HepG2 (cell line): Measurements from ENCODE around the gene MSANTD4. TPM values are rescaled to one million over a fixed set of nuclear protein-coding genes. Genes with fewer than 3 reads are reported as not detected.

ENCODE experiments used
- ATAC-seq: fragments of 200-7000 bp; cut with Tn5 transposase; 3 replicates; pipeline ENCODE4 v1.9.1; 2020; ENCODE audit warnings: mild to moderate bottlenecking, moderate library complexity
- BruUV-seq: library from RNA; stranded (reverse); fragments of 400-500 nt; replicated peaks from 2 replicates; lab custom pipeline; 2021; lab: Mats Ljungman, UMichigan
- CTCF ChIA-PET: fragments of 300-600 bp; formaldehyde crosslinking; extraction: SDS; loops from one replicate; lab custom pipeline; 2021; ENCODE audit warnings: low total read pairs, inconsistent platforms, low intra/inter-chr PET ratio; lab: Yijun Ruan, JAX
- POLR2A ChIA-PET: fragments of 350-600 bp; sonication (Branson Sonifier 250); formaldehyde crosslinking; loops from one replicate; lab custom pipeline; 2020; ENCODE audit warnings: antibody characterized with exemption, inconsistent platforms; lab: Yijun Ruan, JAX
- DNase-seq: peaks from one replicate; pipeline ENCODE4 v3.0.0-alpha.2; 2015; ENCODE audit warnings: low spot score
- FAIRE-seq: peaks from 3 replicates; lab custom pipeline; 2011; peaks lifted over from hg19 to GRCh38; lab: Jason Lieb, UNC
- H2AFZ ChIP-seq: one replicate; pipeline ENCODE4 v1.6.1; 2011; ENCODE audit warnings: low read length, inconsistent platforms
- H3K27ac ChIP-seq: fragments of 300-600 bp; 3 replicates; pipeline ENCODE4 v1.8.0; 2011; ENCODE audit warnings: mixed run types, mild to moderate bottlenecking, mixed read lengths, low read length, inconsistent platforms; ENCODE audit not compliant: insufficient read depth; ENCODE audit errors: extremely low read length
- H3K27me3 ChIP-seq, 2 experiments: fragments of 200-600 bp in 1 of 2; 2 replicates in 1 of 2; 3 replicates in 1 of 2; pipeline versions ENCODE4 v1.6.0 to v1.8.0; 2011; ENCODE audit warnings: low read length in 2 of 2, mild to moderate bottlenecking in 2 of 2, moderate library complexity in 2 of 2, inconsistent platforms in 1 of 2; ENCODE audit not compliant: insufficient read depth in 2 of 2, control insufficient read depth in 1 of 2
- H3K36me3 ChIP-seq, 2 experiments: fragments of 200-600 bp in 1 of 2; replicated peaks in 1 of 2; 2 replicates in 1 of 2; 3 replicates in 1 of 2; pipeline versions ENCODE4 v1.5.1 to v1.8.0; 2011; ENCODE audit warnings: low read length in 2 of 2, inconsistent platforms in 1 of 2; ENCODE audit not compliant: insufficient read depth in 2 of 2, control insufficient read depth in 1 of 2
- H3K4me1 ChIP-seq: 2 replicates; pipeline ENCODE4 v1.5.1; 2012; ENCODE audit warnings: low read length, inconsistent platforms; ENCODE audit not compliant: insufficient read depth
- H3K4me2 ChIP-seq: 2 replicates; pipeline ENCODE4 v1.6.0; 2011; ENCODE audit warnings: low read depth, low read length, inconsistent platforms
- H3K4me3 ChIP-seq, 3 experiments: fragments of 200-600 bp in 1 of 3; sonication (generic), shearing (Covaris generic) in 1 of 3; replicated peaks in 1 of 3; 2 replicates each; pipeline ENCODE4 v1.5.1; 2011 to 2016; ENCODE audit warnings: low read length in 3 of 3, inconsistent platforms in 2 of 3, low read depth in 2 of 3, mild to moderate bottlenecking in 2 of 3, control low read depth in 1 of 3, mixed read lengths in 1 of 3; ENCODE audit not compliant: insufficient read depth in 1 of 3
- H3K79me2 ChIP-seq: one replicate; pipeline ENCODE4 v1.6.1; 2011; ENCODE audit warnings: low read length, inconsistent platforms; ENCODE audit not compliant: insufficient read depth
- H3K9ac ChIP-seq: 2 replicates; pipeline ENCODE4 v1.6.0; 2011; ENCODE audit warnings: mild to moderate bottlenecking, low read depth, low read length, inconsistent platforms; ENCODE audit not compliant: insufficient read depth
- H3K9me3 ChIP-seq: 2 replicates; pipeline ENCODE4 v1.5.1; 2012; ENCODE audit warnings: mild to moderate bottlenecking, low read length
- H4K20me1 ChIP-seq: 2 replicates; pipeline ENCODE4 v1.6.0; 2011; ENCODE audit warnings: inconsistent platforms, mild to moderate bottlenecking, low read length, moderate library complexity; ENCODE audit not compliant: insufficient read depth
- GLI4 ChIP-seq: sonication (generic); formaldehyde crosslinking; IDR thresholded peaks from 2 replicates; pipeline ENCODE4 v1.5.1; 2020; ENCODE audit warnings: missing genetic modification reagents, mild to moderate bottlenecking, moderate library complexity, borderline replicate concordance
- PHF5A ChIP-seq: IDR thresholded peaks from one replicate; pipeline ENCODE4 v1.6.1; 2018; ENCODE audit warnings: low read depth, missing genetic modification reagents; ENCODE audit not compliant: unreplicated experiment
- ZKSCAN1 ChIP-seq: fragments of 150-350 bp; IDR thresholded peaks from 2 replicates; pipeline ENCODE4 v1.6.1; 2014; ENCODE audit warnings: low read length
- ZNF264 ChIP-seq: sonication (generic); formaldehyde crosslinking; IDR thresholded peaks from 2 replicates; pipeline ENCODE4 v1.4.0; 2020; ENCODE audit warnings: missing genetic modification reagents
- ZNF33B ChIP-seq: sonication (generic); formaldehyde crosslinking; IDR thresholded peaks from 2 replicates; pipeline ENCODE4 v1.5.1; 2020; ENCODE audit warnings: mild to moderate bottlenecking, missing genetic modification reagents
- ZNF484 ChIP-seq: sonication (generic); formaldehyde crosslinking; IDR thresholded peaks from 2 replicates; pipeline ENCODE4 v1.5.1; 2020; ENCODE audit warnings: mild to moderate bottlenecking, low read depth, missing genetic modification reagents, borderline replicate concordance
- ZNF772 ChIP-seq: sonication (generic); formaldehyde crosslinking; IDR thresholded peaks from 2 replicates; pipeline ENCODE4 v1.5.0; 2020; ENCODE audit warnings: mild to moderate bottlenecking, missing genetic modification reagents
- ZNF891 ChIP-seq: sonication (generic); formaldehyde crosslinking; IDR thresholded peaks from 2 replicates; pipeline ENCODE4 v1.5.0; 2020; ENCODE audit warnings: mild to moderate bottlenecking, missing genetic modification reagents
- WGBS: methylation state at CpG from one replicate; pipeline ENCODE4 v1.1.6; 2017; ENCODE audit warnings: low lambda C conversion rate; 5-methylcytosine and 5-hydroxymethylcytosine counted together
- in situ Hi-C: cut with HindIII; loops from 2 replicates; pipeline ENCODE4 v1.10.0; 2017; ENCODE audit warnings: low pct_unique_long_range_greater_than_20kb; ENCODE audit not compliant: extremely low pct_ligation_motif_present
- intact Hi-C: fragments of 100-400 bp; cut with micrococcal nuclease; formaldehyde crosslinking; loops from one replicate; pipeline ENCODE4 v1.10.0; 2022; ENCODE audit not compliant: unreplicated experiment
- polyA plus RNA-seq, 8 experiments: library from polyadenylated mRNA; depleted of rRNA in 3 of 8; stranded (reverse) in 7 of 8; unstranded in 1 of 8; fragments of >200 nt; fragmentation: Illumina TruSeq in 4 of 8; extraction: Trizol in 4 of 8; gene quantifications; 2 replicates each; pipeline versions ENCODE4 v1.2.1 to v1.2.3, GENCODE V29; 2011 to 2016; ENCODE audit warnings: low read depth in 4 of 8, missing spikeins in 1 of 8, mixed read lengths in 1 of 8; ENCODE audit not compliant: insufficient read depth in 1 of 8
- total RNA-seq, 5 experiments: library from RNA; depleted of rRNA; stranded (reverse); fragments of >200 nt; fragmentation: Illumina TruSeq; extraction: Trizol; gene quantifications; 2 replicates each; pipeline ENCODE4 v1.2.3, GENCODE V29; 2016; ENCODE audit warnings: low read depth in 1 of 5
- TF ChIP-seq, protein P1 (sequence below): sonication (generic); formaldehyde crosslinking; IDR thresholded peaks from 2 replicates; pipeline ENCODE4 v1.5.0; 2020; ENCODE audit warnings: missing genetic modification reagents
- TF ChIP-seq, protein P2 (sequence below): sonication (generic); formaldehyde crosslinking; IDR thresholded peaks from 2 replicates; pipeline ENCODE4 v1.8.0; 2022; ENCODE audit warnings: mild to moderate bottlenecking, missing genetic modification reagents; ENCODE audit not compliant: insufficient replicate concordance

The MSANTD4 gene
- total and polyA plus RNA-seq, 2 of the 13 experiments (the other 11 are each of a cell fraction or from before 2014, with no cell fraction given): 4.4 to 15.7 TPM

DNA sequence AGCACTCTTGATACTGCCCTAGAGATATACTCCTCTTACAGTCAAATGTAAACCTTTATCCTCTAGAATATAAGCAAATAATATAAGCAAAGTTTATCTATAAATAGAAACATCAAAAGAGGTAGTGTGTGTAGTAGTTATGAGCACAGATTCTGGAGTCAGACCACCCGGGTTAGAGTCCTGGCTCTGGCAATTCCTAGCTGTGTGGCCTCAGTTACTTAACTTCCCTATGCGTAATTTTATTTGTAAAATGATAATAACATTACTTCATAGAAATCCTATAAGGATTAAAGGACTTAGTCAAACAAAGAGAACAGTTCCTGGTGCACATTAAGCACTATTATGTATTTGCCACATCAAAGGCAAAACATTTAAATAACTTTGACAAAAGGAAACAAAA, 7.0 kb downstream of the MSANTD4 start:
- FAIRE-seq (no peak), DNase-seq (no peak), ATAC-seq (no peak)
- in situ Hi-C loops: no loop called here
- H3K4me3 ChIP-seq: no peak overlapping the region
- no peaks in the 10 kb centered on the region for H3K27me3 ChIP-seq
- ChIA-PET POLR2A (no interaction called here), CTCF (no interaction called here)
- no peak overlapping the region for H3K4me2 ChIP-seq
- peaks cover 29% of the 10 kb centered on the region for H3K4me1 ChIP-seq
- H4K20me1 ChIP-seq: no peaks in the 10 kb centered on the region
- intact Hi-C loops: no loop called here
- H2AFZ ChIP-seq: no peak overlapping the region
- no peak overlapping the region for H3K27ac ChIP-seq
- TF ChIP-seq, protein P1, sequence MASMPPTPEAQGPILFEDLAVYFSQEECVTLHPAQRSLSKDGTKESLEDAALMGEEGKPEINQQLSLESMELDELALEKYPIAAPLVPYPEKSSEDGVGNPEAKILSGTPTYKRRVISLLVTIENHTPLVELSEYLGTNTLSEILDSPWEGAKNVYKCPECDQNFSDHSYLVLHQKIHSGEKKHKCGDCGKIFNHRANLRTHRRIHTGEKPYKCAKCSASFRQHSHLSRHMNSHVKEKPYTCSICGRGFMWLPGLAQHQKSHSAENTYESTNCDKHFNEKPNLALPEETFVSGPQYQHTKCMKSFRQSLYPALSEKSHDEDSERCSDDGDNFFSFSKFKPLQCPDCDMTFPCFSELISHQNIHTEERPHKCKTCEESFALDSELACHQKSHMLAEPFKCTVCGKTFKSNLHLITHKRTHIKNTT (CRISPR knock-in tag): no peak
- TF ChIP-seq, protein P2, sequence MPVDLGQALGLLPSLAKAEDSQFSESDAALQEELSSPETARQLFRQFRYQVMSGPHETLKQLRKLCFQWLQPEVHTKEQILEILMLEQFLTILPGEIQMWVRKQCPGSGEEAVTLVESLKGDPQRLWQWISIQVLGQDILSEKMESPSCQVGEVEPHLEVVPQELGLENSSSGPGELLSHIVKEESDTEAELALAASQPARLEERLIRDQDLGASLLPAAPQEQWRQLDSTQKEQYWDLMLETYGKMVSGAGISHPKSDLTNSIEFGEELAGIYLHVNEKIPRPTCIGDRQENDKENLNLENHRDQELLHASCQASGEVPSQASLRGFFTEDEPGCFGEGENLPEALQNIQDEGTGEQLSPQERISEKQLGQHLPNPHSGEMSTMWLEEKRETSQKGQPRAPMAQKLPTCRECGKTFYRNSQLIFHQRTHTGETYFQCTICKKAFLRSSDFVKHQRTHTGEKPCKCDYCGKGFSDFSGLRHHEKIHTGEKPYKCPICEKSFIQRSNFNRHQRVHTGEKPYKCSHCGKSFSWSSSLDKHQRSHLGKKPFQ (CRISPR knock-in tag): no peak
- TF ChIP-seq PHF5A (CRISPR knock-in tag): no peak
- no peak for TF ChIP-seq ZNF264 (CRISPR knock-in tag)
- TF ChIP-seq ZNF33B (CRISPR knock-in tag): no peak
- no peak for TF ChIP-seq ZKSCAN1
- TF ChIP-seq GLI4 (CRISPR knock-in tag): no peak
- no peak for TF ChIP-seq ZNF484 (CRISPR knock-in tag)
- no peak for TF ChIP-seq ZNF891 (CRISPR knock-in tag)
- TF ChIP-seq ZNF772: no peak
- H3K9me3 ChIP-seq: no peaks in the 10 kb centered on the region
- no peak overlapping the region for H3K9ac ChIP-seq
- BruUV-seq: no TSS peak
- peaks cover 3% of the 10 kb centered on the region for H3K79me2 ChIP-seq
- no peaks in the 10 kb centered on the region; a peak in 1 of 5 replicates for H3K36me3 ChIP-seq
- WGBS: 80% methylated on average over 2 of the region's 2 CpGs
